ENCODE data around the gene KLHL42.

KLHL42 gene

GRCh38 chr12:27769142-27769673 lies 10.8 kb upstream of the KLHL42 start:
- H3K4me3 ChIP-seq (ENCODE audit: low read length), result no peak overlapping the region
- DNase-seq (ENCODE audit: low read depth), result no peak
- no peak for TF ChIP-seq CTCF (conservative IDR thresholded peaks at IDR 0.05; ENCODE audit: low read length)

GRCh38 chr12:27771481-27772327 lies 8.3 kb upstream of the KLHL42 start:
- TF ChIP-seq CTCF (conservative IDR thresholded peaks at IDR 0.05; ENCODE audit: low read length), result no peak
- DNase-seq (ENCODE audit: low read depth), result no peak
- H3K4me3 ChIP-seq (ENCODE audit: low read length), result no peak overlapping the region

GRCh38 chr12:27772328-27773049 lies 7.5 kb upstream of the KLHL42 start:
- no peak for DNase-seq (ENCODE audit: low read depth)

GRCh38 chr12:27777141-27777540 lies 2.9 kb upstream of the KLHL42 start:
- no peak overlapping the region for H3K4me3 ChIP-seq (ENCODE audit: low read length)
- no peak for TF ChIP-seq CTCF (conservative IDR thresholded peaks at IDR 0.05; ENCODE audit: low read length)

More at GRCh38 chr12:27772328-27773049, 7.5 kb upstream of the KLHL42 start:
- no peak for TF ChIP-seq CTCF (conservative IDR thresholded peaks at IDR 0.05; ENCODE audit: low read length)
- H3K4me3 ChIP-seq (ENCODE audit: low read length), result no peak overlapping the region

GRCh38 chr12:27778206-27778605 lies 1.8 kb upstream of the KLHL42 start:
- no peak for TF ChIP-seq CTCF (conservative IDR thresholded peaks at IDR 0.05; ENCODE audit: low read length)
- no peak overlapping the region for H3K4me3 ChIP-seq (ENCODE audit: low read length)
- DNase-seq (ENCODE audit: low read depth), result no peak

More at GRCh38 chr12:27777141-27777540, 2.9 kb upstream of the KLHL42 start:
- no peak for DNase-seq (ENCODE audit: low read depth)

GRCh38 chr12:27779416-27779919 lies 565 bp upstream of the KLHL42 start:
- DNase-seq (ENCODE audit: low read depth), result no peak
- TF ChIP-seq CTCF (conservative IDR thresholded peaks at IDR 0.05; ENCODE audit: low read length), result no peak
- H3K4me3 ChIP-seq (ENCODE audit: low read length), result peak overlapping the region; percentile 86

All from AG10803 (cell line).